GM18498 (cell line): Measurements from ENCODE around the gene MOGAT1.
A peak's percentile ranks its signal among the peaks of the same experiment; 100 is the strongest.
"Not testable (repeated sequence)": the region's sequence is repeated elsewhere in the genome, so short reads cannot be mapped to it uniquely, and the experiment has no call there.

ENCODE experiments used
- ATAC-seq: cut with Tn5 transposase; IDR thresholded peaks from one replicate; pipeline ENCODE4 v1.9.1; 2021; ENCODE audit warnings: mild to moderate bottlenecking, moderate library complexity; ENCODE audit not compliant: unreplicated experiment

The MOGAT1 gene

GRCh38 chr2:222736924-222737323, 65.5 kb downstream of the MOGAT1 start:
- no peak for ATAC-seq

DNA sequence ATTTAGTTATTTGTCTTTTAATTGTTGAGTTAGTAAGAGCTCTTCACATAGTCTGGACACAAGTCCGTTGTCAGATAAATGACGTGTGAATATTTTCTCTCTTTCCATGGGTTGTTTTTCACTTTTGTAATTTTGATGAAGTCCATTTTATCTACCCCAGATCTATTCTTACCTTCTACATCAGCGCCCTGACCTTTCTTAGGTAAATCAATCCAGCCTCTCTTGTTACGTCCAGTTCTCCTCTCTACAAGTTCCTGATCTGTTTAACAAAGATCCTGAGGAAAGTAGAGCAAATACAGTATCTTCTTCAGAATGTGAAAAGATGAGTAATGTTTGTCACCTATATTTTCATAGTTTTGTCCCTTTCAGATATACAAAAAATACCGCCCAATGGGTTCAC, 66.9 kb downstream of the MOGAT1 start:
- ATAC-seq: no peak

DNA sequence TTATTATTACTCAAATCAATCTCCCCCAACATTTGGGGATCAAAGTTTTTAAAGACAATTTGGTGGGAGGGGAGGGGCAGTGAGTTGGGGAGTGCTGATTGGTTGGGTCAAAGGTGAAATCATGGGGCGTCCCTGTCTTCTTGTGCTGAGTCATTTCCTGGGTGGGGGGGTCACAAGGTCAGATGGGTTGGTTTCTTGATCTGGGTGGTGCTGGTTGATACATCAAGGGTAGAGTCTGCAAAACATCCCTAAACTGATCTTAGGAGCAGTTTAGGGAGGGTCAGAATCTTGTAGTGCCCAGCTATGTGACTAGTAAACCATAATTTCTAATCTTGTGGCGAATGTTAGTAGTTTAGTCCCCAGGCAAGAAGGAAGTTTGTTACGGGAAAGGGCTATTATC, 67.4 kb downstream of the MOGAT1 start:
- ATAC-seq: no peak

GRCh38 chr2:222739939-222740338, 68.5 kb downstream of the MOGAT1 start:
- ATAC-seq: no peak

DNA sequence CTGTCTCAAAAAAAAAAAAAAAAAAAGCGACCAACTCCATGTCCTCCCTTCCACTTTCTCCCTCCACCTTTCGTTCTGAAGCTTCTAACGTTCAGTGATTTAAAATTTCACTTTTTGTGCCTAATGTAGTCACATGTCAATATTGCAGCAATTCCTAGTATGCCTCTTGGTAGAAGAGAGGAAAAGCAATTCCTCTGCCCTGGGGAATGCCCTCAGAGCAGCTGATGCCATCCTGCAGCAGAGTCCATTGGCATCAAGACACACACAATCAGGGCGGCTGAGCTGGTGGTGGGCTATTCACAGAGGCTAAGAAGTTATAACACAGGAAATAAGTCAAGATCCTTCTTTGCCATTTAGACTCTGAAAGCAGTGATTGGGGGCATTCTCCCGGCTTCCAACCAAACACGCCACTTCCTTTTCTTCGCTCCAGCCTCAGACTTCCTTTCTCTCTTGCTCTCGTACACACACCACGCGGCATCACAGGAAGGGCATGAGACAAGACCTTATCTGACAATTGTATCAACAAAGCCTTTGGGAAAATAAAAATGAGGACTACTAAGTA, 71.9 kb downstream of the MOGAT1 start:
- no peak for ATAC-seq

DNA sequence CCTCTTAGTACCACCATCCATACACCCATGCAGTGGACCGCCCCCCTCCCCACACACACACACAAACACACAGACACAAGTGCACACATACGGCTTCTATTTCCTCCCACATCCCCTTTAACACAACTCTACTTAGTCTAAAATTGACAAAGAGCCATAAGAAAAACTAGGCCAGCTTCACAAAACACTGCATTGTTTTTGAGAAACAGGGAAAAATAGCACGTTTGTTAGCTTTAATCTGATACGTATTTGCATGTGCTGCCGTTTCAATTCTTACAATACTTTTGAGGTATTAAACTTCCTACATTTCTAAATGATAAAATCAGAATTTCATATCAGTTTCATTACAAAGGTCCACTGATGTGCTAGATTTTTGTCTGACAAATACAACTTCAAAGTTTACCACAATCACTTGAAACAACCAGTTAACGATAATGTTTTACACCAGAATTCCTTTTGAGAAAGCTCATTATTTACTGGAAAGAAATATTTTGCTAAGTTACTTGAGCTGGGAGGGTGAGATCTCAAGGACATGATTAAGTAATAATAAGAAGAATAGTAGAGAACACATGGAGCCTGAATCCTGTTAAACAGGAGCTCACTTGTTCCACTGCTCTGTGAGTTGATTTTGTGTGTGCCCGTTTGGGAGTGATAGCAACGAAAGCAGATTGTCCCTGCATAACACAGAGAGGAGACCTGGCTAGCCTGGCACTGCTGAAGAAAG, 74.5 kb downstream of the MOGAT1 start:
- no peak for ATAC-seq

DNA sequence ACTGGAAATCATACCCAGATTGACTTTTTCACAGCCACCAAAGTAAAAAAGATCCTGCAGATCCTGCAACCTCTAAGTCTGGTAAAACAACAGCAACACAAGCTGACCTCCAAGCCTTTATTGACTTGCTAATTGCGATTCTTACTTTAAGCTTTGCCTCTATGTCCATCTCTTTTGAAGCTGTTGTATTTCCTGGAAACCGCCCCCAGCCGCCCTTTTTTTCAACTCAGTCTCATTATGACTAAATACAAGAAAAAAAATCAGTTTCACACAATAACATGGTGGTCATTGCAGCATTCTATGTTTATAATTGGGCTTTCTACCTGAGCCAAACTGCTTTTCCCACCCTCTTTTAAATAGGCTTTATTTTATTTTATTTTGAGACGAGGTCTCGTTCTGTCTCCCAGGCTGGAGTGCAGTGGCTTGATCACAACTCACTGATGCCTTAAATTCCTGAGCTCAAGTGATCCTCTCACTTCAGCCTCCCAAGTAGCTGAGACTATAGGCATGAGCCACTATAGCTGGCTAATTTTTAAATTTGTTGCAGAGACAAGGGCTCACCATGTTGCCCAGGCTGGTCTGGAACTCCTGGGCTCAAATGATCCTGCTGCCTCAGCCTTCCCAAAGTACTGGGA, 76.2 kb downstream of the MOGAT1 start:
- ATAC-seq: peak; percentile 73

DNA sequence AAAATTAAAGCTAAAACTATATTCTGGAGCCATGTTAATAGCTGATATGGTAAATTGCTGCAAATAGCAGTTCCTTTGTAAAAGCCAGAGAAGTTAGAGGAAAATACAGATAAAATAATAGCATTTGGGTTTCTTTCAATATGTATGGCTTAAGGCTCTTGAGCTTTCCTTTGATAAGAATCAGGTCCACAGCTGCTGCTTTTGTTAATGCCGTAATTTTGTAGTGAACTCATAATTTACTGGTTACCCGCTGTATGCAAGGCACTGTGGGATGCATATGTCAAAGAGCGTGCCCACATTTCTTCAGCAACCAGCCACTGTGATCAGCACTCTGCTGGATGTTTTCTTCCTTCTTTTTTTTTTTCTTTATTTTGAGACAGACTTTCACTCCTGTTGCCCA, 79.1 kb downstream of the MOGAT1 start:
- no peak for ATAC-seq

DNA sequence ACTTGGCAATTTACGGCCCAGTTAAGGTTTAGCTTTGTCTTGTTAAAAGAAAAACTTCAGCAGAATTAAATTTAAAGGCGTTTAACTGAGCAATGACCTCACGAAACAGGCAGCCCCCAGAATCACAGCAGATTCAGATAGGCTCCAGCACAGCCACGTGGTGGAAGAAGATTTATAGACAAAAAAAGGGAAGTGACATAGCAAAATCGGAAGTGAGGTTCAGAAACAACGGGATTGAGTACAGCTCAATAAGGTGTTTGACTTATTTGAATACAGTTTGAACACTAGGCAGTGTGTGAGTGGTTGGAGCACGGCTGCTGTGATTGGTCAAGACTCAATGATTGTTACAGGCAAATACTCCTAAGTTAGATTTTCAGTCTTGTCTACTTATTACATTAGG, 79.8 kb downstream of the MOGAT1 start:
- no peak for ATAC-seq

- no peak for ATAC-seq
Measured at GRCh38 chr2:222751821-222752719, 80.6 kb downstream of the MOGAT1 start.

GRCh38 chr2:222752746-222753145, 81.3 kb downstream of the MOGAT1 start:
- ATAC-seq: no peak

GRCh38 chr2:222753251-222753824, 81.9 kb downstream of the MOGAT1 start:
- no peak for ATAC-seq

- no peak for ATAC-seq
Measured at GRCh38 chr2:222754324-222754930, 83.0 kb downstream of the MOGAT1 start.

DNA sequence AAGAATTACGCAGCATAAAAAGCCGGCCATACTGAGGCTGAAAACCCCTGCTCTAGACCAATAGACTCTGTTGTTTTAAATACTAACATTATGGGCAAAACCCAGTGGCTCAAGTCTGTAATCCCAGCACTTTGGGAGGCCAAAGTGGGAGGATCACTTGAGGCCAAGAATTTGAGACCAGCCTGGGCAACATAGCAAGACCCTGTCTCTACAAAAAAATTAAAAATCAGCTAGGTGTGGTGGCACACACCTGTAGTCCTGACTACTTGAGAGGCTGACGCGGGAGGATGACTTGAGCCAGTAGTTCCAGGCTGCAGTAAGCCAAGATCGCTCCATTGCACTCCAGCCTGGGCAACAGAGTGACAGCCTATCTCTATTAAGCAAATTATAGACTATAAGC, 84.1 kb downstream of the MOGAT1 start:
- ATAC-seq: not testable (repeated sequence)

DNA sequence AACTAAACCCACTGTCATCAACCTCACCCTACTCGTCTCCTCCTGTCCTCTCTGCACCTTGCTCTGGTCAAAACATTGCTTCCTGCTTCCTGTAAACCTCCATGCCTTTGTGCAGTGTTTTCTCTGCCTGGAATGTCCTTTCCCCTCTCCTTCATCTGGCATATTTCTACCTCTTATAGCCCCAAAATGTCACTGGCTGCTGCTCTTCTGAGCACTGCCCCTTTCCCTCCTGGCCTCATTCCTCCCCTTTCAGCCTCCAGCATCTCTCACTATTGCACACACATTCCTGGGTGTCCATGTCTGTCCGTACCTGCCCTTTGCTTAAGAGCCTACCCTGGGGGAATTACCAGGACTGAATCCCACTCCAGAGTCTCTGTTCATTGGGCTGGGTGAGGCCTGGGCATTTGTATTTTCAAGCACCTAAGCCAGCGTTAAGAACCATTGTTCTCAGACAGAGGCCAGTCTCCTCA, 84.9 kb downstream of the MOGAT1 start:
- ATAC-seq: no peak

GRCh38 chr2:222756951-222757650, 85.6 kb downstream of the MOGAT1 start:
- no peak for ATAC-seq
